GM12892 (cell line): ENCODE data around the gene GNG10.
"Not testable (repeated sequence)": the region's sequence is repeated elsewhere in the genome, so short reads cannot be mapped to it uniquely, and the experiment has no call there.

ENCODE experiments used
- POLR2A ChIP-seq: IDR thresholded peaks from 2 replicates; pipeline ENCODE4 v1.6.1; 2011; ENCODE audit warnings: low read depth, low read length, control low read depth
- POLR2AphosphoS5 ChIP-seq: IDR thresholded peaks from 2 replicates; pipeline ENCODE4 v1.6.1; 2011; ENCODE audit warnings: low read depth, low read length, control low read depth
- TAF1 ChIP-seq: IDR thresholded peaks from 2 replicates; pipeline ENCODE4 v1.6.1; 2011; ENCODE audit warnings: low read depth, mild to moderate bottlenecking, control low read depth, low read length, borderline replicate concordance

- TF ChIP-seq POLR2A, POLR2AphosphoS5, TAF1: not testable (repeated sequence)
Measured at GRCh38 chr9:111668601-111669000, 7.2 kb downstream of the GNG10 start.
